MM.1S (cell line): Measurements from ENCODE around the gene NR0B1.

ENCODE experiments used
- DNase-seq: peaks from one replicate; pipeline ENCODE4 v3.0.0-alpha.2; 2015
- H2AFZ ChIP-seq: fragments of 300-600 bp; sonication (generic); 2 replicates; pipeline ENCODE4 v1.6.0; 2016; ENCODE audit warnings: antibody characterized with exemption, low read length
- H3F3A ChIP-seq: fragments of 300-600 bp; sonication (generic); 2 replicates; pipeline ENCODE4 v1.6.1; 2016; ENCODE audit warnings: mild to moderate bottlenecking, antibody characterized with exemption, low read length, moderate library complexity, mixed read lengths; ENCODE audit not compliant: insufficient read depth
- H3K27ac ChIP-seq: fragments of 300-600 bp; sonication (generic); 2 replicates; pipeline ENCODE4 v1.5.1; 2016; ENCODE audit warnings: mild to moderate bottlenecking, low read length
- H3K27me3 ChIP-seq: fragments of 300-600 bp; sonication (generic); replicated peaks from 2 replicates; pipeline ENCODE4 v1.6.0; 2016; ENCODE audit warnings: low read length; ENCODE audit not compliant: insufficient read depth
- H3K36me3 ChIP-seq: fragments of 300-600 bp; sonication (generic); replicated peaks from 2 replicates; pipeline ENCODE4 v1.6.1; 2016; ENCODE audit warnings: mild to moderate bottlenecking, low read length, mixed read lengths; ENCODE audit not compliant: insufficient read depth
- H3K4me1 ChIP-seq: fragments of 300-600 bp; sonication (generic); 2 replicates; pipeline ENCODE4 v1.6.1; 2016; ENCODE audit warnings: low read length, mixed read lengths
- H3K4me2 ChIP-seq: fragments of 300-600 bp; sonication (generic); 2 replicates; pipeline ENCODE4 v1.6.0; 2016; ENCODE audit warnings: low read depth, low read length
- H3K4me3 ChIP-seq: fragments of 300-600 bp; sonication (generic); 2 replicates; pipeline ENCODE4 v1.5.1; 2016; ENCODE audit warnings: low read length, mixed read lengths
- H3K79me2 ChIP-seq: fragments of 300-600 bp; sonication (generic); 2 replicates; pipeline ENCODE4 v1.6.1; 2016; ENCODE audit warnings: mixed run types, low read length, mixed read lengths
- H3K9ac ChIP-seq: fragments of 300-600 bp; sonication (generic); 2 replicates; pipeline ENCODE4 v1.6.1; 2016; ENCODE audit warnings: low read length, mixed read lengths
- H3K9me2 ChIP-seq: fragments of 300-600 bp; sonication (generic); replicated peaks from 2 replicates; pipeline ENCODE4 v1.6.1; 2016; ENCODE audit warnings: mild to moderate bottlenecking, low read length, mixed read lengths; ENCODE audit not compliant: insufficient read depth
- H3K9me3 ChIP-seq: fragments of 300-600 bp; sonication (generic); replicated peaks from 2 replicates; pipeline ENCODE4 v1.6.1; 2016; ENCODE audit warnings: mild to moderate bottlenecking, low read length, mixed read lengths; ENCODE audit not compliant: insufficient read depth
- H4K20me1 ChIP-seq: fragments of 300-600 bp; sonication (generic); 2 replicates; pipeline ENCODE4 v1.6.1; 2016; ENCODE audit warnings: mild to moderate bottlenecking, low read length, moderate library complexity, mixed read lengths; ENCODE audit not compliant: insufficient read depth
- EZH2 ChIP-seq: fragments of 300-600 bp; sonication (generic); optimal IDR thresholded peaks from 2 replicates; pipeline ENCODE3; 2017; ENCODE audit warnings: low read depth, mild to moderate bottlenecking, antibody characterized with exemption, low read length, mixed read lengths
- EZH2phosphoT487 ChIP-seq: fragments of 300-600 bp; sonication (generic); IDR thresholded peaks from 2 replicates; pipeline ENCODE4 v1.6.1; 2018; ENCODE audit warnings: antibody characterized with exemption, low read length
- TF ChIP-seq, protein P1 (sequence below): fragments of 300-600 bp; sonication (generic); IDR thresholded peaks from 2 replicates; pipeline ENCODE4 v1.5.1; 2016; ENCODE audit warnings: antibody characterized with exemption, low read length, mixed read lengths

NR0B1 gene

GRCh38 chrX:30304866-30305265, 4.3 kb downstream of the NR0B1 start:
- no peak overlapping the region for H3K4me3 ChIP-seq
- H2AFZ ChIP-seq = no peak overlapping the region
- no peaks in the 10 kb centered on the region for H3K4me1 ChIP-seq
- H3K27ac ChIP-seq = no peak overlapping the region
- H3K27me3 ChIP-seq = no peaks in the 10 kb centered on the region
- H3K79me2 ChIP-seq = no peaks in the 10 kb centered on the region
- H3K9me2 ChIP-seq = no peaks in the 10 kb centered on the region
- no peak overlapping the region for H3K4me2 ChIP-seq
- H3K36me3 ChIP-seq = no peaks in the 10 kb centered on the region
- H3F3A ChIP-seq = no peaks in the 10 kb centered on the region
- TF ChIP-seq EZH2phosphoT487 = no peak
- H3K9me3 ChIP-seq = no peaks in the 10 kb centered on the region
- DNase-seq = no peak
- H4K20me1 ChIP-seq = no peaks in the 10 kb centered on the region
- H3K9ac ChIP-seq = no peak overlapping the region

DNA sequence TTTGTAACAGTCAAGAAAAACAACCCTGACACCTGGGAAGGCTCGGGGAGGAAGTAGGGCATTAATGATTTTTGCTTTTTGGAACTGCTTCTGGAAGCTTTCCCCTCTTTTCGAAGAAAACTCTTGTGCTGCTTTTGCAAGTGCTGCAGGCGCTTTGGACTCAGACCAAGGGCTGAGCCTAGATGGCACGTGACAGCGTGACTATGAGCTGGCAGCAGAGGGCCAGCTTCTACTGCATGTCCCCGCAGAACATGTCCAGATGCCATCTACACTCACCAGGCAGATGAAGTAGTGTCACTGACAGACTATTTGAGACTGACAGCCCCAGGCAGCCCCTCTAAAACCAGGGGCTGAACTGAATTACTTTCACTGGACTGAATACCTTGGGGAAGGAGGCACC, 6.2 kb downstream of the NR0B1 start:
- no peaks in the 10 kb centered on the region for H3K36me3 ChIP-seq
- H3K4me2 ChIP-seq = no peak overlapping the region
- no peaks in the 10 kb centered on the region for H3K9me3 ChIP-seq
- no peaks in the 10 kb centered on the region for H4K20me1 ChIP-seq
- H3F3A ChIP-seq = no peaks in the 10 kb centered on the region
- H3K79me2 ChIP-seq = no peaks in the 10 kb centered on the region
- H3K27me3 ChIP-seq = no peaks in the 10 kb centered on the region
- H3K9me2 ChIP-seq = no peaks in the 10 kb centered on the region
- H3K4me3 ChIP-seq = no peak overlapping the region
- H3K9ac ChIP-seq = no peak overlapping the region
- no peak overlapping the region for H2AFZ ChIP-seq
- TF ChIP-seq EZH2 (no peak), EZH2phosphoT487 (no peak)
- TF ChIP-seq, protein P1, sequence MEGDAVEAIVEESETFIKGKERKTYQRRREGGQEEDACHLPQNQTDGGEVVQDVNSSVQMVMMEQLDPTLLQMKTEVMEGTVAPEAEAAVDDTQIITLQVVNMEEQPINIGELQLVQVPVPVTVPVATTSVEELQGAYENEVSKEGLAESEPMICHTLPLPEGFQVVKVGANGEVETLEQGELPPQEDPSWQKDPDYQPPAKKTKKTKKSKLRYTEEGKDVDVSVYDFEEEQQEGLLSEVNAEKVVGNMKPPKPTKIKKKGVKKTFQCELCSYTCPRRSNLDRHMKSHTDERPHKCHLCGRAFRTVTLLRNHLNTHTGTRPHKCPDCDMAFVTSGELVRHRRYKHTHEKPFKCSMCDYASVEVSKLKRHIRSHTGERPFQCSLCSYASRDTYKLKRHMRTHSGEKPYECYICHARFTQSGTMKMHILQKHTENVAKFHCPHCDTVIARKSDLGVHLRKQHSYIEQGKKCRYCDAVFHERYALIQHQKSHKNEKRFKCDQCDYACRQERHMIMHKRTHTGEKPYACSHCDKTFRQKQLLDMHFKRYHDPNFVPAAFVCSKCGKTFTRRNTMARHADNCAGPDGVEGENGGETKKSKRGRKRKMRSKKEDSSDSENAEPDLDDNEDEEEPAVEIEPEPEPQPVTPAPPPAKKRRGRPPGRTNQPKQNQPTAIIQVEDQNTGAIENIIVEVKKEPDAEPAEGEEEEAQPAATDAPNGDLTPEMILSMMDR = no peak
- no peak overlapping the region for H3K27ac ChIP-seq
- DNase-seq = no peak
- H3K4me1 ChIP-seq = no peaks in the 10 kb centered on the region

DNA sequence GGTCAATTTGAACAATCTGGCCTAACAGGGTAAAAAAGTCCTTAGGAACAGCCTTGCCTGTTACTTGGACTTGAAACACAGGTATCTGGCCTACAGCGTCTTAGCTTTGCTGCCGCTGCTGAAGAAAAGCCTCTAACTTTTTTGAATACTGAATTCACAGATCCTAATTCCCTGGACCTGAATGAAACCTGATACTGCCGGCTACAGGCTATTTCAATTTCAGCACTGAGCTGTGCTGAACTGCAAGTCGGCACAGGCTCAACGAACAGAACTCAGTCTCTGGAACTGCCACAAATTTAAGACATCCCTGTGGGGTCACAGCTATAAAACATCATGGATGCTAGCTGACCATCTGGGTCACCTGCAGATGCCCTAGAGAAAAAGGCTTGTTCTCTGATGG, 7.2 kb downstream of the NR0B1 start:
- Histone ChIP-seq H3K4me2 (no peak overlapping the region), H3K4me1 (no peaks in the 10 kb centered on the region), H3K27ac (no peak overlapping the region), H3K79me2 (no peaks in the 10 kb centered on the region), H4K20me1 (no peaks in the 10 kb centered on the region), H3K9ac (no peak overlapping the region), H3F3A (no peaks in the 10 kb centered on the region), H3K27me3 (no peaks in the 10 kb centered on the region), H3K9me2 (no peaks in the 10 kb centered on the region), H3K36me3 (no peaks in the 10 kb centered on the region), H3K9me3 (no peaks in the 10 kb centered on the region), H2AFZ (no peak overlapping the region), H3K4me3 (no peak overlapping the region)
- no peak for DNase-seq
- TF ChIP-seq, protein P1 = no peak
- TF ChIP-seq EZH2phosphoT487 = no peak
- TF ChIP-seq EZH2 = no peak

GRCh38 chrX:30301208-30301607, 8.0 kb downstream of the NR0B1 start:
- Histone ChIP-seq H3K27me3 (no peaks in the 10 kb centered on the region), H2AFZ (no peak overlapping the region), H3K9ac (no peak overlapping the region), H3K79me2 (no peaks in the 10 kb centered on the region), H3K36me3 (no peaks in the 10 kb centered on the region), H3K27ac (no peak overlapping the region), H3K4me3 (no peak overlapping the region), H3K4me2 (no peak overlapping the region), H4K20me1 (no peaks in the 10 kb centered on the region), H3K4me1 (no peaks in the 10 kb centered on the region), H3K9me2 (no peaks in the 10 kb centered on the region), H3F3A (no peaks in the 10 kb centered on the region), H3K9me3 (no peaks in the 10 kb centered on the region)
- TF ChIP-seq EZH2 (no peak), EZH2phosphoT487 (no peak)
- TF ChIP-seq, protein P1 = no peak
- DNase-seq = no peak
